K562 (cell line): ENCODE results near the gene TESK2. TPM values are rescaled to one million over a fixed set of nuclear protein-coding genes. Genes with fewer than 3 reads are reported as not detected.

Experiments used
- DMBX1 ChIP-seq: fragments of 250-450 bp; sonication (Bioruptor Pico); IDR thresholded peaks from 2 replicates; pipeline ENCODE4 v1.8.0; 2022; ENCODE audit warnings: inconsistent platforms, mild to moderate bottlenecking, moderate library complexity, borderline replicate concordance
- FOXP1 ChIP-seq: sonication (generic); formaldehyde crosslinking; IDR thresholded peaks from 2 replicates; pipeline ENCODE4 v1.8.0; 2022; ENCODE audit warnings: mild to moderate bottlenecking, missing genetic modification reagents
- PTTG1 ChIP-seq: fragments of 450-650 bp; IDR thresholded peaks from 2 replicates; pipeline ENCODE4 v1.6.1; 2016; ENCODE audit warnings: low read depth, mild to moderate bottlenecking, missing genetic modification characterization, missing compliant biosample characterization
- SMAD4 ChIP-seq: fragments of 250-450 bp; sonication (Bioruptor Pico); conservative IDR thresholded peaks from 2 replicates; pipeline ENCODE4 v1.8.0; 2021; ENCODE audit warnings: inconsistent platforms, mild to moderate bottlenecking, moderate library complexity
- ZBTB2 ChIP-seq: fragments of 450-650 bp; IDR thresholded peaks from 2 replicates; pipeline ENCODE4 v1.6.1; 2016; ENCODE audit warnings: antibody characterized with exemption
- ZBTB9 ChIP-seq: fragments of 450-650 bp; formaldehyde crosslinking; IDR thresholded peaks from 2 replicates; pipeline ENCODE4 v1.4.0; 2020; ENCODE audit warnings: mild to moderate bottlenecking, moderate library complexity
- ZNF324 ChIP-seq: fragments of 250-450 bp; sonication (Bioruptor Pico); IDR thresholded peaks from 2 replicates; pipeline ENCODE4 v1.4.0; 2020; ENCODE audit warnings: mild to moderate bottlenecking
- ZNF449 ChIP-seq: fragments of 250-450 bp; sonication (Bioruptor Pico); IDR thresholded peaks from 2 replicates; pipeline ENCODE4 v1.8.0; 2022; ENCODE audit warnings: moderate library complexity, mild to moderate bottlenecking, inconsistent platforms
- polyA plus RNA-seq, 8 experiments: library from polyadenylated mRNA; depleted of rRNA in 4 of 8; stranded (reverse) in 5 of 8; unstranded in 3 of 8; fragments of >200 nt; fragmentation: Nextera tagmentation in 2 of 8; fragmentation: Illumina TruSeq in 1 of 8; extraction: Ambion mirVana in 2 of 8; extraction: Trizol in 1 of 8; gene quantifications; 2 replicates each; pipeline versions ENCODE4 v1.2.1 to v1.2.3, GENCODE V29; 2011 to 2014; ENCODE audit warnings: inconsistent platforms in 1 of 8, missing spikeins in 1 of 8
- total RNA-seq, 7 experiments: library from RNA; depleted of rRNA in 6 of 7; stranded (reverse); fragments of >200 nt in 6 of 7; fragmentation: Illumina TruSeq in 2 of 7; extraction: Trizol in 2 of 7; gene quantifications; 2 replicates each; pipeline versions ENCODE4 v1.2.1 to v1.2.3, GENCODE V29; 2011 to 2021; ENCODE audit warnings: low replicate concordance in 1 of 7
- TF ChIP-seq, protein P1 (sequence below): fragments of 200-800 bp; sonication (Bioruptor generic); IDR thresholded peaks from 2 replicates; pipeline ENCODE4 v1.6.1; 2017; ENCODE audit warnings: missing genetic modification characterization, missing compliant biosample characterization
- TF ChIP-seq, protein P2 (sequence below): fragments of 450-650 bp; IDR thresholded peaks from 2 replicates; pipeline ENCODE4 v1.6.1; 2018; ENCODE audit not compliant: partially characterized antibody
- TF ChIP-seq, protein P3 (sequence below), 3 experiments: fragments of 200-800 bp in 1 of 3; sonication (Bioruptor generic) in 1 of 3; sonication (generic) in 1 of 3; formaldehyde crosslinking in 1 of 3; IDR thresholded peaks; 2 replicates each; pipeline versions ENCODE4 v1.6.1 to v1.8.0; 2016 to 2022; ENCODE audit warnings: mild to moderate bottlenecking in 2 of 3, missing compliant biosample characterization in 2 of 3, missing genetic modification characterization in 2 of 3, missing genetic modification reagents in 1 of 3
- TF ChIP-seq, protein P4 (sequence below): fragments of 450-650 bp; conservative IDR thresholded peaks from 2 replicates; pipeline ENCODE4 v1.6.1; 2016; ENCODE audit warnings: missing genetic modification characterization, low read depth, mild to moderate bottlenecking, control low read depth, missing compliant biosample characterization

Gene TESK2
- total and polyA plus RNA-seq, 9 of the 15 experiments (the other 6 are each of a cell fraction or from before 2014, with no cell fraction given) = 1.6 to 5.3 (median 3.7) TPM

- peak; percentile 68; the same call in 1 of the 2 replicates for TF ChIP-seq ZNF449 (CRISPR knock-in tag)
- TF ChIP-seq ZNF324 (CRISPR knock-in tag) = no peak
- peak; percentile 50 for TF ChIP-seq SMAD4 (CRISPR knock-in tag)
- no peak for TF ChIP-seq FOXP1 (CRISPR knock-in tag)
- TF ChIP-seq, protein P1, sequence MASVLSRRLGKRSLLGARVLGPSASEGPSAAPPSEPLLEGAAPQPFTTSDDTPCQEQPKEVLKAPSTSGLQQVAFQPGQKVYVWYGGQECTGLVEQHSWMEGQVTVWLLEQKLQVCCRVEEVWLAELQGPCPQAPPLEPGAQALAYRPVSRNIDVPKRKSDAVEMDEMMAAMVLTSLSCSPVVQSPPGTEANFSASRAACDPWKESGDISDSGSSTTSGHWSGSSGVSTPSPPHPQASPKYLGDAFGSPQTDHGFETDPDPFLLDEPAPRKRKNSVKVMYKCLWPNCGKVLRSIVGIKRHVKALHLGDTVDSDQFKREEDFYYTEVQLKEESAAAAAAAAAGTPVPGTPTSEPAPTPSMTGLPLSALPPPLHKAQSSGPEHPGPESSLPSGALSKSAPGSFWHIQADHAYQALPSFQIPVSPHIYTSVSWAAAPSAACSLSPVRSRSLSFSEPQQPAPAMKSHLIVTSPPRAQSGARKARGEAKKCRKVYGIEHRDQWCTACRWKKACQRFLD (CRISPR knock-in tag) = peak; percentile 87
- TF ChIP-seq, protein P2, sequence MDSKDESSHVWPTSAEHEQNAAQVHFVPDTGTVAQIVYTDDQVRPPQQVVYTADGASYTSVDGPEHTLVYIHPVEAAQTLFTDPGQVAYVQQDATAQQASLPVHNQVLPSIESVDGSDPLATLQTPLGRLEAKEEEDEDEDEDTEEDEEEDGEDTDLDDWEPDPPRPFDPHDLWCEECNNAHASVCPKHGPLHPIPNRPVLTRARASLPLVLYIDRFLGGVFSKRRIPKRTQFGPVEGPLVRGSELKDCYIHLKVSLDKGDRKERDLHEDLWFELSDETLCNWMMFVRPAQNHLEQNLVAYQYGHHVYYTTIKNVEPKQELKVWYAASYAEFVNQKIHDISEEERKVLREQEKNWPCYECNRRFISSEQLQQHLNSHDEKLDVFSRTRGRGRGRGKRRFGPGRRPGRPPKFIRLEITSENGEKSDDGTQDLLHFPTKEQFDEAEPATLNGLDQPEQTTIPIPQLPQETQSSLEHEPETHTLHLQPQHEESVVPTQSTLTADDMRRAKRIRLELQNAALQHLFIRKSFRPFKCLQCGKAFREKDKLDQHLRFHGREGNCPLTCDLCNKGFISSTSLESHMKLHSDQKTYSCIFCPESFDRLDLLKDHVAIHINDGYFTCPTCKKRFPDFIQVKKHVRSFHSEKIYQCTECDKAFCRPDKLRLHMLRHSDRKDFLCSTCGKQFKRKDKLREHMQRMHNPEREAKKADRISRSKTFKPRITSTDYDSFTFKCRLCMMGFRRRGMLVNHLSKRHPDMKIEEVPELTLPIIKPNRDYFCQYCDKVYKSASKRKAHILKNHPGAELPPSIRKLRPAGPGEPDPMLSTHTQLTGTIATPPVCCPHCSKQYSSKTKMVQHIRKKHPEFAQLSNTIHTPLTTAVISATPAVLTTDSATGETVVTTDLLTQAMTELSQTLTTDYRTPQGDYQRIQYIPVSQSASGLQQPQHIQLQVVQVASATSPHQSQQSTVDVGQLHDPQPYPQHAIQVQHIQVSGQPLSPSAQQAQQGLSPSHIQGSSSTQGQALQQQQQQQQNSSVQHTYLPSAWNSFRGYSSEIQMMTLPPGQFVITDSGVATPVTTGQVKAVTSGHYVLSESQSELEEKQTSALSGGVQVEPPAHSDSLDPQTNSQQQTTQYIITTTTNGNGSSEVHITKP = no peak
- TF ChIP-seq ZBTB9 (CRISPR knock-in tag) = 0 out of 2 replicates have a peak, but pooled peaks have one; percentile 18
- TF ChIP-seq, protein P3, sequence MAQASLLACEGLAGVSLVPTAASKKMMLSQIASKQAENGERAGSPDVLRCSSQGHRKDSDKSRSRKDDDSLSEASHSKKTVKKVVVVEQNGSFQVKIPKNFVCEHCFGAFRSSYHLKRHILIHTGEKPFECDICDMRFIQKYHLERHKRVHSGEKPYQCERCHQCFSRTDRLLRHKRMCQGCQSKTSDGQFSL (CRISPR knock-in tag; IDR thresholded peaks at IDR 0.05) = no peak
- TF ChIP-seq, protein P3 (tag; IDR thresholded peaks at IDR 0.05) = peak in 1 of 2 experiments; percentile 87; a peak in 2 of 4 replicates
- TF ChIP-seq ZBTB2 = no peak
- peak; percentile 90 for TF ChIP-seq PTTG1
- TF ChIP-seq, protein P4, sequence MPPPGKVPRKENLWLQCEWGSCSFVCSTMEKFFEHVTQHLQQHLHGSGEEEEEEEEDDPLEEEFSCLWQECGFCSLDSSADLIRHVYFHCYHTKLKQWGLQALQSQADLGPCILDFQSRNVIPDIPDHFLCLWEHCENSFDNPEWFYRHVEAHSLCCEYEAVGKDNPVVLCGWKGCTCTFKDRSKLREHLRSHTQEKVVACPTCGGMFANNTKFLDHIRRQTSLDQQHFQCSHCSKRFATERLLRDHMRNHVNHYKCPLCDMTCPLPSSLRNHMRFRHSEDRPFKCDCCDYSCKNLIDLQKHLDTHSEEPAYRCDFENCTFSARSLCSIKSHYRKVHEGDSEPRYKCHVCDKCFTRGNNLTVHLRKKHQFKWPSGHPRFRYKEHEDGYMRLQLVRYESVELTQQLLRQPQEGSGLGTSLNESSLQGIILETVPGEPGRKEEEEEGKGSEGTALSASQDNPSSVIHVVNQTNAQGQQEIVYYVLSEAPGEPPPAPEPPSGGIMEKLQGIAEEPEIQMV = peak; percentile 58; the same call in 1 of the 2 replicates
- peak; percentile 69; the same call in 1 of the 2 replicates for TF ChIP-seq DMBX1 (CRISPR knock-in tag)
These were observed 46.3 kb downstream of the TESK2 start (continued) for GRCh38 chr1:45444609-45445131.
